ENCODE data around the gene AOC2. TPM values are rescaled to one million over a fixed set of nuclear protein-coding genes. Genes with fewer than 3 reads are reported as not detected.

AOC2 gene, protein sequence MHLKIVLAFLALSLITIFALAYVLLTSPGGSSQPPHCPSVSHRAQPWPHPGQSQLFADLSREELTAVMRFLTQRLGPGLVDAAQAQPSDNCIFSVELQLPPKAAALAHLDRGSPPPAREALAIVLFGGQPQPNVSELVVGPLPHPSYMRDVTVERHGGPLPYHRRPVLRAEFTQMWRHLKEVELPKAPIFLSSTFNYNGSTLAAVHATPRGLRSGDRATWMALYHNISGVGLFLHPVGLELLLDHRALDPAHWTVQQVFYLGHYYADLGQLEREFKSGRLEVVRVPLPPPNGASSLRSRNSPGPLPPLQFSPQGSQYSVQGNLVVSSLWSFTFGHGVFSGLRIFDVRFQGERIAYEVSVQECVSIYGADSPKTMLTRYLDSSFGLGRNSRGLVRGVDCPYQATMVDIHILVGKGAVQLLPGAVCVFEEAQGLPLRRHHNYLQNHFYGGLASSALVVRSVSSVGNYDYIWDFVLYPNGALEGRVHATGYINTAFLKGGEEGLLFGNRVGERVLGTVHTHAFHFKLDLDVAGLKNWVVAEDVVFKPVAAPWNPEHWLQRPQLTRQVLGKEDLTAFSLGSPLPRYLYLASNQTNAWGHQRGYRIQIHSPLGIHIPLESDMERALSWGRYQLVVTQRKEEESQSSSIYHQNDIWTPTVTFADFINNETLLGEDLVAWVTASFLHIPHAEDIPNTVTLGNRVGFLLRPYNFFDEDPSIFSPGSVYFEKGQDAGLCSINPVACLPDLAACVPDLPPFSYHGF
- total RNA-seq = 0.25 and 0.26 TPM in 2 replicates

DNA sequence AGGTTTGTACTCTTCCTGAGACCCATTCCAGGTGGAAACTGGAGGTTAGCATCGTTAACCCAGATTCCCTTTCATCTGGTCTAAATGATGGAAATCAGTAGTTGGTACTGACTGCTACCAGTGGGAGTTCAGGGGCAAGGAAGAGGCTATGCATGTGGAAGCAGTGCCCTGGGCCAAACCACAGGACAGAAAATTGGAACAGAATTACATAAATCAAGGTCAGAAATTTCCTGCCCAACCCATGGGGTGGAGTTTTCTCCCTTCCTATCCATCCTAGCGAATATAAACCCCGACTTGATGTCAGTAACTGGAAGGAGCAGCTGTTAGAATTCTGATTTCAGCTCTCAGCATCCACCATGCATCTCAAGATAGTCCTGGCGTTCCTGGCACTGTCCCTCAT is at the start of gene AOC2:
AOC2 (plus strand) TSS at position 310 of the 400 bp plus-strand sequence; CDS start at position 357, 47 bp downstream.
- no peak for DNase-seq (ENCODE audit: low read depth in 2 of 2)

DNA sequence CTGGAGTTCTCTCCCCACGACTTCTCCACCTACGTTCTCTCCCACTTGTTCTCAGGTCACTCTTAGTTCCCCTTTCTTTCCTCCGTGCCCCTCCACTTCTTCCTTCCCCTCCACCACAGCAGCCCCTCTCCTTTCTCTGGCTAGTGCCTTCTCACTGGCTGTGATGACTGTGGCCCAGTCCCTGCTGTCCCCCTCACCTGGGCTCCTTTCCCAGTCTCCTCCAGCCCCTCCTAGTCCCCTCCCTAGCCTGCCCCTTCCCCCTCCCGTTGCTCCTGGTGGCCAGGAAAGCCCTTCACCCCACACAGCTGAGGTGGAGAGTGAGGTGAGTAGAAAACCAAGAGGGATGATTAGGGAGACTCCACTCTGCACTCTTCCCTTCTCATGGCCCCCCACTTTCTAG is 49.3 kb upstream of the AOC2 start:
- no peak for DNase-seq (ENCODE audit: low read depth in 2 of 2)

DNA sequence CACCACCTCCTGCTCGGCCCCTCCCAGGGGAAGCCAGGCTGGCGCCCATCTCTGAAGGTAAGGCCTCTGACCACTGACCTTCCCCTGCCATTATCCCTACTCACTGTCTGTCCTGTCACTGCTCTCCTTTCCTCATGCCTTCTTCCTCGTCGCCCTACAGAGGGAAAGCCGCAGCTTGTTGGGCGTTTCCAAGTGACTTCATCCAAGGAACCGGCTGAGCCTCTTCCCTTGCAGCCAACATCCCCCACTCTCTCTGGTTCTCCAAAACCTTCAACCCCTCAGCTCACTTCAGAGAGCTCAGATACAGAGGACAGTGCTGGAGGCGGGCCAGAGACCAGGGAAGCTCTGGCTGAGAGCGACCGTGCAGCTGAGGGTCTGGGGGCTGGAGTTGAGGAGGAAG is 48.9 kb upstream of the AOC2 start:
- no peak for DNase-seq (ENCODE audit: low read depth in 2 of 2)

DNA sequence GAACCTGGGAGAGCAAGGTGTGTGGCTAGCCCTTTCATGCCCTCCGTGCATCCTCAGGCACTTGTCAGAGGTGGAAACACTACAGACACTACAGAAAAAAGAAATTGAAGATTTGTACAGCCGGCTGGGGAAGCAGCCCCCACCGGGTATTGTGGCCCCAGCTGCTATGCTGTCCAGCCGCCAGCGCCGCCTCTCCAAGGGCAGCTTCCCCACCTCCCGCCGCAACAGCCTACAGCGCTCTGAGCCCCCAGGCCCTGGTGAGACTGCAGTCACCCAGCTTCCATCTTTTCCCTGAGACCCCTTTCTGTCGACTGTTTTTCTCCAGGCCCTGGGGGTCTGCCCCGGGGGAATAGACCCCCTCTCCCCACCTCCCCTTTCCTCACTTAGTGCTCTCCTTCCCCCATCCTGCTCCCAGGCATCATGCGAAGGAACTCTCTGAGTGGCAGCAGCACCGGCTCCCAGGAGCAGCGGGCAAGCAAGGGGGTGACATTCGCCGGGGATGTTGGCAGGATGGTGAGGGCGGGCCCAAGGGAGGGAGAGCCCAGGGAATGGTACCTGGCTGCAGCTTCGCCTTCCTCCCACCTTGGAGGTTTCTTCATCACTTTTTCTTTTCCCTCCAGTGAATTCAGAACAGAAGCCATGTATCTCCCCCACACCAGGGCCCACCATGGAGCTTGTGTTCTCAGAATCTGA is 48.2 kb upstream of the AOC2 start:
- DNase-seq (ENCODE audit: low read depth in 2 of 2) = no peak

DNA sequence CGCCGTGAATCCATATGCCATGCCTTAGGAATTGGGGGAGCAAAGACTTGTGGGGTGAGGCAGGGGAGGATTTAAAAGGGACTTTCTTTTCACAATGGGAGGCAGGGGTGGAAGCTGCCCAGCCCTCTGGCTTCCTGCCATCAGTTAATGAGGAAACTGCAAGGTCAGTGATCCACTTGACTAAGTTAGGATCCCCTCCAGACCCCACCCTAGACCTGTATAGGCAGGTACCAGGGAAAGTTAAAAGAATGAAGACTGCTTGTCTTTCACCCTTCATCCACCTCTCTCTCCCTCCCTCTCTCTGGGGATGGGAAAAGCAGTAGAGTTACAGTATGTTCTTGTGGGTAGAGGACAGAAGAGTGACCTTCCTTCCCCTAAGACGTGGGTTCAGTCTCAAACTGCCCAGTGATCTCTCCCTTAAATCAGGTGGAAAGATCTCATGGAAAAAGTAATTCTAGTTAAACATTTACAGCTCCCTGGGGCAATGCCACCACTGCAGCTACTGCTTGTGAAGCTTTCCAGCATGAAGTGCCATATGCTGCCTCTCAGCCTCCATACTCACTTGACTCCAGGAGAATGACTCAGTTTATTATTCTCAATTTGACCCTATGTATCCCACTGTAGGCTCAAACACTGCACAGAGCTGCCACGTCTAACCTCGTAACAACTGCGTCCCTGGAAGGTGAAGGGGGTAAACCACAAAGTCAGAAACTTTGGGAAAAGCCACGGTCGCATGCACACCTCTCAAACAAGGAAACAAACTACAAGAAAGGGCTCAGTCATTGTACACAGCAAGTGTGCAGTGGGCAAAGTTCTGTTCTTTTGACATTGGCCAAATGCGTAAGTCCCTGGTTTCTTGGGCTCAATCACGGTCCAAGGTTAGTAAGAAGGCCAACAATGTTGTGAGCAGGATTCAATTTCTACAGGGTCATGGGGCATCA is 47.0 kb upstream of the AOC2 start:
- no peak for DNase-seq (ENCODE audit: low read depth in 2 of 2)

DNA sequence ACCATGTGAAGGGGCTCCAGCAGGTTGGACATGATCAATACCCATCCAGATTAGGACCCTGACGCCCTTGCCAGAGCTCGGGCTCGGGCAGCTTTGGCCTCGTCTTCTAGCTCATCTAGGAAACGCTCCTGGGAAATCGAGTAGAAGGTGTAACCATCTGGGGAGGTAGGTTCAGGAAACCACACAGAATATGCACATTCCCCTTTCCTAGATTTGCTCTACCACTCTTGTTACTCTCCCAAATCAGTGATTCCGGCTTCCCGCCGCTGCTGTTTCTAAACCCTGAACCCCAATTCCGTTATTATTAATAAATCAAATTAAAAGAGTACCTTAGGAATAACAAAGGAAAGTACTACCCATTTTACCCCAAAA is 46.4 kb upstream of the AOC2 start:
- DNase-seq (ENCODE audit: low read depth in 2 of 2) = no peak

DNA sequence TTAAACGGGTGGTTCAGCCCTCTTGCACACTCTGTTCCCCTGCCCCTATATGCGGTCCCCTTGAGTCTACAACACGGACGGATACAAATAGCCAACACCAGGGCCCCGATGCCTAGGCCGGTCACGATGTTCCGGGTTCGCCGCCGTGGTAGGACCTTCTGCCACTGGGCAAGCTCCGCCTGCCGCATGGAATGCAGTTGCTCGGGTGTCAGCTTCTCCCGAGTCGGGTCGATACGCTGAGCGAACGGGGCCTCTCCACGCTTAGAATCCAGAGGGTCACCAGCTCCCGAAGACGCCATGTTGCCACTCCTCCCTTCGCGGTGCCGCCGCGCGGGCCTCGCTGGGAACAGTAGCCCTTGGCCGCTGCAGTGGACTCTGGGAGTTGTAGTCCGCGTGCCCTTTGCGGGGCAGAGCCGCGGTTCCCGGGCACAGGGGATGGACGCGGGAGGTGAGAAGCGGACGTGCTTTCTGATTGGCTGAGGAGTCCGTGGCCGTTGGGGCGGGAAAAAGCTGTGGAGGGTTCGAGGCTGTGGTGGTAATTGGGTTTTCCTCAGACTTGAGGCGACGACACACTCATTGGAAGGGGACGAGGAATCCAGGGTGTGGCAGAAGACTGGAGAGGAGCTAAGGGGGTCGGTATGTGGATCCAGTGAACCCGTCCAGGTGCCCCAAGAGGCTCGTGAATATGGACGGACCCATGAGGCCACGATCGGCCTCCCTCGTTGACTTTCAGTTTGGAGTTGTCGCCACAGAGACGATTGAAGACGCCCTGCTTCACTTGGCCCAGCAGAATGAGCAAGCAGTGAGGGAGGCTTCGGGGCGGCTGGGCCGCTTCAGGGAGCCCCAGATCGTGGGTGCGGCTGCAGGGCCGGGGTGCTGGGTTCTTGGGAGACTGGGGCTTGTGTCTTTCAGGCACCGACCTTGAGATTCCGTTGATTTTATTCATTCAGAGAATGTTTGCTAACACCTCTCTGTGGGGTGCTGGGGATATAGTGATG is 45.7 kb upstream of the AOC2 start, which contains the start of the genes CNTD1 and COA3:
CNTD1 (plus strand) TSS at position 479 of the 998 bp plus-strand sequence; CDS start at position 686, 207 bp downstream.
COA3 (minus strand) TSS at position 322 of the 998 bp plus-strand sequence; CDS start at position 299, 23 bp downstream.
- DNase-seq (ENCODE audit: low read depth in 2 of 2) = peak; percentile 69 to 87

DNA sequence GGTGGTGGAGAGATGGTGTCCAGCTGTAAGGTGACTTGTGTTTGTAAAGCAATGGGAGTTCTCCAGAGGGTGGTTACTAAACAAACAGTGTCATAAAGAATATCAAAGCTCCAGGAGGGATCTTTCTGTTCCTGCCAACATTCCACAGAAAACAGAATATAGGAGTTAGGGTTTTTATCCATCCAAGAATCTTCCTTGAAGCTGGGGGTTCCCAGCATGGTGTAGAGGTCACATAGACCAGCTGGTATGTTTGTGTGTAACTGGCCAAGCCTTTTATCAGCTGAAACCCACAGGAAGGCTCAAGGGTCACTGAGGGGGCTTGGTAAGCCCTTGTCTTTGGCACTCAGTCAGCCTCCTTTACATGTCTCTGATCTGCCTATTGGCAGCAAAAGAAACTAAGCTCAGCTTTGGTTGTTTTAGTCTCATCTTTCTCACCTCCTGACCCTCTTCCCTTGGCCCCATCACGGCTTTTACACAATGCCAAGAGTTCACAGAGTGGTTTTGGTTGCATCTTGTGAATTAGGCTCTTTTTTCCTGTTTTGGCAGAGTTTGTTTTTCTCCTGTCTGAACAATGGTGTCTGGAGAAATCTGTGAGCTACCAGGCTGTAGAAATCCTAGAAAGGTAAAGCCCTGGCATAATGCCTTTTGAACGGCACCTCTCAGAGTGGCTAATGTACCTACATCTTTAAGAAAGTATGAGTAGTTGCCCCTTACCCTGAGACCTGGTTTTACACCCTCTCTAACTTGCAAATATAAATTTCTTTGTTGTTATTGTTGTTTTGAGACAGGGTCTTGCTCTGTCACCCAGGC is 41.1 kb upstream of the AOC2 start:
- DNase-seq (ENCODE audit: low read depth in 2 of 2) = no peak

DNA sequence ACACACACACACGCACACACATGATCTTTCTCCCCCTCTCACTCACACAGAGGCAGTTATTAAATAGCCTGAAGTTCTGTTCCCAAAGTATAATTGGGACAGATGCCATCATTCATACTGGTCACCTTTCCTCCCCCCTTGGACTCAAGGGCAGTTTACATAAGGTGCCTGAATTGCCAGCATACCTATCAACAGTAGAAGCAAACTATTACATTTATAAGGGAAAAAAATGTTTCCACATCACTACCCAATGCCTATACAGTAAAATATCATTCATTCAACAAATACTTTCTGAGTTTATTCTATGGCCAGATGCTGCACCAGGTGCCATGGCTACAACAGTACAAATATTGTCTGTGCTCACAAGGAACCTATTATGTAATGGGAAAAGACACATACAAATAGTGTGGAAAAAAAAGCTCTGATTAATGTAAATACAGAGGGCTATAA is 39.4 kb upstream of the AOC2 start:
- DNase-seq (ENCODE audit: low read depth in 2 of 2) = no peak

DNA sequence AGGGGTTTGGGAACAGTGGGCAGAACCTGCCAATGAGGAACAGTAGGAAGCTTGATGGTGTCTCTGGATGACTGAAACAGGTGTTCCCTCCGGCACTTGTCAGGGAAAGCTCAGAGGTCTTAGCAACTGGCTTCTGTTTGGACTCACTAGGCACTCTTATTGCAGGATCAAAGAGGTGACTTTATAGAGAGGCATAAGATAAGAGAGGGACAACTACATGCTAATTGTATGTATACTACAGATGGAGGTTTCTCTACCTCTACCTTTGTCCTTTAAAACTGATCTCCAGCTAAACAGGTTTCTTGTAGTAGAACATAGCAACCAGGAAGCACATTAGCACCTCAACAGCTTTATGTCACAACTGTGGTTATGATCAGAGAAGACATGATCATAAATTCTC is 38.1 kb upstream of the AOC2 start:
- no peak for DNase-seq (ENCODE audit: low read depth in 2 of 2)

DNA sequence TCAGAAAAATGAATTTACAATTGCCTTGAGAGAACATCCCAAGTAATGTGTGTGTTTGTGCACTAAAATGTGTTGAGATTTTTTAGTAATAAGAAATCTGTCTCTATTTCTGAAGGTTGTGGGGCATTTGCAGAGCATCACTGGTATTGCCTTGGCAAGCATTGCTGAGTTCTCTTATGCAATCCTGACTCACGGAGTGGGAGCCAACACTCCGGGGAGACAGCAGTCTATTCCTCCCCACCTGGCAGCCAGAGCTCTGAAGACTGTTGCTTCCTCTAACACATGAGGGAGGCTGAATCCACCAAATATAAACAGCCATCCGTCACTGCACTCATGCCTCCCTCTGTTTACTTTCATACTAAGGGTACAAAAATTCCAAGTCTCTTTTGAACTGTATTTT is 35.1 kb upstream of the AOC2 start:
- DNase-seq (ENCODE audit: low read depth in 2 of 2) = no peak

DNA sequence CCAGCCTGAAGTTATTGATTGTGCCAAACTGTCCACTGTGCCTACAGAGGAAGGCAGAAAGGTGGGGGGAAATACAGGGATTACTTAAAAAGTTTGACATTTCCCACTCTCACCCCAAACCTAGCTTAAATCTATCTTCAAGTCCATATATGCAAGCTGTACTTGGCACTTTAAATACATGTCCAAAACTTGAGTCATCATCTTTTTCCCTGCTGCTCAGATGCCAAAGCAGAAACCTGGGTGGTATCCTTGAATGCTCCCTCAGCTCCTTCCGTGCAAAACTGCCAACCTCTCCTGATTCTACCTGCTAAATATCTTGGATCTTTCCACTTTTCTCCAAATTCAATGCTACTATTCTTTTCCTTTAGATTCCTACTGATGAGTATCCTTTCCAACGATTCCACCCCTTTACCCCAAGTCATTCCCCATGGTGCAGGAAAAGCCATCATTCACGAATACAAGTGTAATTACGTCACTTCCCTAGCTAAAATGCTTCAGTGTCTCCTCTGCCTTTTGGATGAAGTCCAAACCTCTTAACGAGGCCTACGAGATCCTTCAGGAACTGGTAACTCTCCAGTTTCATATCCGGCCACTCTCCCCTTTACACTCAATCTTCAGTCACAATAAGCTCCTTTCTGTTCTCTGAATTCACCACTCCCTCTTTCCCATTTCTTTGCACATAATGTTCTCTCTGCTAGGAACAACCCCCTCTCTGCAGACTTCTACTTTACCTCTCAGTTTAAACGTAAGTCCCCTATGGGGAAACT is 29.6 kb upstream of the AOC2 start:
- peak in 1 of 2 donors; percentile 79 for DNase-seq (ENCODE audit: low read depth in 2 of 2)

DNA sequence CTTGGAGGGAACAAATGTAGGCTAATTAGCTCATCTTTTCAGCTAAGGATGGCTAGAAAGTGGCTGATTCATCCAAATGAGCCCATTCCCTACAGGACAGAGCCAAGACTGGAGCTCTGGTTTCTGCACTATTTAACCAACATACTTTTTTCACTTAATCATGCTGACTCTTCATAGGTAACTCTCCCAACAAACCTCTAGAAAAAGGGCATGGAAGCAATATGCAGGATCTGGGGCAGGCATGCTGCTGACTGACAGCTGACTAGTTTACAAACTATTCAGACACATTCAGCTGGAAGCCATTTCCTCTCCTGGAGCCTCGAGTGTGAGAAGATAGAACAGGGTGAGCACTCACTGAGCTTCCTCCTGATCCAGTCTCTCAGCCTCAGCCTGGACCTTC is 26.5 kb upstream of the AOC2 start:
- DNase-seq (ENCODE audit: low read depth in 2 of 2) = peak in 1 of 2 donors; percentile 23

DNA sequence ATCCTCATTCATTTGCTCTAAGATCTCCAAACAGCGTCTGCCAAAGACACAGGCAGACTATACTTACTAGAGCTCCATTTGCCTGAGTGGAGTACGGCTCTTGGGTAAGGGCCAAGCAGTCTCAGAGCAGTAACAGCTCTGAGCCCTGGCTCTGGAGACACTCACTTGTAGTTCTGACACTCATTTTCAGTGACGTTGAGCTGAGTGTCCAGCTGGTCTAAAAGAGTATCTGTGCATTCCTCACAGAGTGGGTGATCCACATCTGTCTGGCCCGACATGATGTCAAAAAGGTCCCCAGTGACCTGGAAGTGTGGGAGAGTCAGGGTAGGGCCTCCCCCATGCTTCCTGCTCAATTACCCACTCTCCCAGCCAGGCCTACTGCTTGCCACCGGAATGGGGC is 26.0 kb upstream of the AOC2 start:
- DNase-seq (ENCODE audit: low read depth in 2 of 2) = no peak

DNA sequence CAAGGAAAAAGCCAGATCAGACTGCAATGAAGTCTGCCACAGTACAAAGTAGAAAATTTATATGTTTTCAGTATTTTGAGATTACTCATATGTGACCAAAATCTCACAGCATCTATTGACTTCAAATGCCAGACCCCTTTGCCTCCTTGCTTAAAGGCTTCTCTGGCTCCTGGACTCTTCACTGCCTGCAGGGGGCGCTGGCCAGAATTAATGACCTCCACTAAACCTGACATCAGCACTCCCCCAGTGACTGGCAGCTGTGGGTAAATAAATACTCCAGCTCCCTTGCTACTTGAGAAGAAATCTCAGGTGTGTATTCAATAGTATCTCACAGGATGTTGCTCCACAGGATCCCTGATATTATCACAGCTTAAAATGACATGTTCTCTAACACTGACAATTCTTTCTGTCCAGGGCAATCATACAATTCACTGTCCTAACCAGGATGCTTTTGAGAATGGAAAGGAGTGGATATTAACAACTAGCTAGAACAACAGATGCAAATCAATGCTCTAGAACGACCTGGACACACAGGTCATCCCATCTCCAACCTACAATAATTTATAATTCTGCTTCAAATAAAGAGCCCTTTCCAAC is 24.3 kb upstream of the AOC2 start:
- DNase-seq (ENCODE audit: low read depth in 2 of 2) = peak; percentile 48 to 78

DNA sequence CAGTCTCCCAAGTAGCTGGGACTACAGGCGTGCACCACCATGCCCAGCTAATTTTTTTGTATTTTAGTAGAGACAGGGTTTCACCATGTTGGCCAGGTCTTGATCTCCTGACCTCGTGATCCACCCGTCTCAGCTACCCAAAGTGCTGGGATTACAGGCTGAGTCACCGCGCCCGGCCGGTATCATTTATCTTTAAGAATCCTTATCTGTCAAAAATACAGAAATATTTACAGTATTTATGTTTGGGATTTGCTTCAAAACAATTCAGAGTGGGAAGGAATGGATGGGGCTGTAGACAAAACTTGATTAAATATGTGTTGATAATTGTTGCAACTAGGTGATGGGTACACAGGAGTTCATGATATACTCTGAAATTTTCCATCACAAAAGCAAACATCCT is 23.2 kb upstream of the AOC2 start:
- DNase-seq (ENCODE audit: low read depth in 2 of 2) = no peak

DNA sequence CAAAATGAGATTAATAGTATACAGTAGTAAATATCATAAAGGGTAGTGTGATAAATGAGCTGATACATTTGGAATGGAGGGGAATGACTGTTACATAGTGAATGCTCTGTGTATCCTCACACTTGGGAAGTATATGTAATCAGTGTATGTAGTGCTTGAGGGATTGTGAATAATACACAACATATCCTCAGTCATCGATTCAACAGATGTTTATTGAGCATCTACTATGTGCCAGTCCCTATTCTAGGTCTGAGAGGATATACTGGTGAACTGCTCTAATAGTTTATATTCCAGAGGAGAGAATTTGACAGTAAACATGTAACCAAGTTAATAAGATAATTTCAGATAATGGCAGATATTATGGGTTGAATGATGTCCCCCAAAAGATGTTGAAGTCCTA is 16.9 kb upstream of the AOC2 start:
- no peak for DNase-seq (ENCODE audit: low read depth in 2 of 2)

DNA sequence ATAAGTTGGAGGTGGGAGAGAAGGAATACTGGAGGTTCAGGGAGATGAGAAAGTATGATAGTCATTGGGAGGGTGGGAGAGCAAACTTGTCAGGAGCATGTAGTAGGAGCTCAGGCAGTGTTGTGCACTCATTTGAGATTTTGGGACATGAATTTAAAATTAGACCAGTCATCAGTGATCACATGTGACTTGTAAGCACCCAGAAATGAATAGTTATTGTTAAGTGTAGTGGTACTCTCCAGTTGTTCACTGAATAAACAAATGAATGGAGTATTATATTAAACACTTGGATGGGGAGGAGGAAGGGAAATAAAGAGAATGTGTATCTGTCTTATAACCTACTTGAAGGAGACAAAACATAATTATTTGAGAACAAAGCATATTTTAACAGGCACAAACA is 13.4 kb upstream of the AOC2 start:
- DNase-seq (ENCODE audit: low read depth in 2 of 2) = no peak

Data from dermis microvascular lymphatic vessel endothelial cell (primary cell).